A549 (cell line): Measurements from ENCODE around the gene WNT7B. TPM values are rescaled to one million over a fixed set of nuclear protein-coding genes. Genes with fewer than 3 reads are reported as not detected.

Source experiments
- ATAC-seq, 2 experiments: fragments of 200-7000 bp in 1 of 2; fragments of >200 bp in 1 of 2; cut with Nextera tagmentation in 1 of 2; cut with Tn5 transposase in 1 of 2; 3 replicates each; pipeline versions ENCODE4 v1.8.0 to v1.9.1; 2018 to 2020; ENCODE audit warnings: mild to moderate bottlenecking in 1 of 2, moderate library complexity in 1 of 2
- CTCF ChIA-PET: fragments of 300-600 bp; sonication (Branson Sonifier 250); formaldehyde crosslinking; extraction: SDS; loops from one replicate; lab custom pipeline; 2021; ENCODE audit warnings: antibody characterized with exemption, inconsistent platforms; lab: Yijun Ruan, JAX
- POLR2A ChIA-PET: fragments of 350-600 bp; formaldehyde crosslinking; extraction: SDS; loops from one replicate; lab custom pipeline; 2021; ENCODE audit warnings: antibody characterized with exemption, inconsistent platforms; lab: Yijun Ruan, JAX
- DNase-seq, 2 experiments: peaks; one replicate each; pipeline versions ENCODE4 v3.0.0 to v3.0.0-alpha.2; 2011 to 2016; ENCODE audit warnings: low read depth in 1 of 2, low spot score in 1 of 2
- FAIRE-seq: peaks from 2 replicates; lab custom pipeline; 2011; peaks lifted over from hg19 to GRCh38; lab: Jason Lieb, UNC
- H3K27ac ChIP-seq, 2 experiments: fragments of >200 bp; sonication (Bioruptor Twin); formaldehyde crosslinking; 3 replicates each; pipeline ENCODE4 v1.5.1; 2016 to 2017
- H3K4me1 ChIP-seq: fragments of >200 bp; sonication (Bioruptor Twin); formaldehyde crosslinking; 3 replicates; pipeline ENCODE4 v1.6.1; 2016
- H3K4me2 ChIP-seq: fragments of >200 bp; sonication (Bioruptor Twin); formaldehyde crosslinking; 3 replicates; pipeline ENCODE4 v1.6.1; 2016
- H3K4me3 ChIP-seq: fragments of >200 bp; sonication (Bioruptor Twin); formaldehyde crosslinking; 3 replicates; pipeline ENCODE4 v1.5.1; 2016
- H3K9me3 ChIP-seq: fragments of >200 bp; sonication (Bioruptor Twin); formaldehyde crosslinking; 3 replicates; pipeline ENCODE4 v1.6.1; 2016
- BHLHE40 ChIP-seq: IDR thresholded peaks from 2 replicates; pipeline ENCODE4 v1.6.1; 2012; ENCODE audit warnings: low read depth, low read length, inconsistent platforms
- CBX2 ChIP-seq: fragments of 200-600 bp; sonication (generic); IDR thresholded peaks from 2 replicates; pipeline ENCODE4 v1.6.1; 2016; ENCODE audit warnings: low read depth, mild to moderate bottlenecking, borderline replicate concordance
- CBX8 ChIP-seq: fragments of 200-600 bp; sonication (generic); IDR thresholded peaks from 2 replicates; pipeline ENCODE4 v1.6.1; 2016
- CEBPB ChIP-seq, 2 experiments: fragments of >200 bp in 1 of 2; sonication (Bioruptor Twin) in 1 of 2; formaldehyde crosslinking in 1 of 2; IDR thresholded peaks; 2 replicates each; pipeline ENCODE4 v1.6.1; 2012 to 2016
- CHD4 ChIP-seq: fragments of 200-600 bp; sonication (generic); IDR thresholded peaks from 2 replicates; pipeline ENCODE4 v1.6.1; 2016; ENCODE audit warnings: antibody characterized with exemption, mild to moderate bottlenecking, borderline replicate concordance
- CTCF ChIP-seq: fragments of >200 bp; sonication (Bioruptor Twin); formaldehyde crosslinking; IDR thresholded peaks from 3 replicates; pipeline ENCODE4 v1.5.1; 2016
- E2F6 ChIP-seq: IDR thresholded peaks from 2 replicates; pipeline ENCODE4 v1.6.1; 2012; ENCODE audit warnings: low read depth, borderline replicate concordance
- EHMT2 ChIP-seq: fragments of 200-600 bp; sonication (generic); IDR thresholded peaks from 2 replicates; pipeline ENCODE4 v1.6.1; 2016; ENCODE audit warnings: antibody characterized with exemption, low read depth, mild to moderate bottlenecking, moderate library complexity
- ELK1 ChIP-seq: fragments of 150-350 bp; IDR thresholded peaks from 2 replicates; pipeline ENCODE4 v1.6.1; 2014; ENCODE audit warnings: low read depth, mild to moderate bottlenecking, low read length
- ESRRA ChIP-seq: fragments of 150-350 bp; IDR thresholded peaks from 2 replicates; pipeline ENCODE4 v1.6.1; 2014; ENCODE audit warnings: mild to moderate bottlenecking, low read length, borderline replicate concordance
- FOSL2 ChIP-seq, 2 experiments: fragments of 450-650 bp in 1 of 2; fragments of >200 bp in 1 of 2; sonication (Bioruptor Twin) in 1 of 2; formaldehyde crosslinking; IDR thresholded peaks; 2 replicates each; pipeline versions ENCODE4 v1.5.0 to v1.6.1; 2016 to 2020; ENCODE audit warnings: mild to moderate bottlenecking in 1 of 2, moderate library complexity in 1 of 2
- FOXS1 ChIP-seq: fragments of 250-450 bp; sonication (Bioruptor Pico); IDR thresholded peaks from 2 replicates; pipeline ENCODE4 v1.5.0; 2020; ENCODE audit warnings: mild to moderate bottlenecking, moderate library complexity
- GATA3 ChIP-seq: IDR thresholded peaks from 2 replicates; pipeline ENCODE4 v1.6.1; 2012; ENCODE audit warnings: borderline replicate concordance
- HES2 ChIP-seq: fragments of >200 bp; sonication (Bioruptor Twin); formaldehyde crosslinking; IDR thresholded peaks from 2 replicates; pipeline ENCODE4 v1.6.1; 2016
- HEYL ChIP-seq: fragments of 250-450 bp; sonication (Bioruptor Pico); IDR thresholded peaks from 2 replicates; pipeline ENCODE4 v1.8.0; 2021; ENCODE audit warnings: mild to moderate bottlenecking, moderate library complexity
- HOXB13 ChIP-seq: fragments of 250-450 bp; sonication (Bioruptor Pico); IDR thresholded peaks from 2 replicates; pipeline ENCODE4 v1.5.0; 2020; ENCODE audit warnings: low read depth, mild to moderate bottlenecking, moderate library complexity
- HOXB5 ChIP-seq: fragments of 250-450 bp; sonication (Bioruptor Pico); IDR thresholded peaks from 2 replicates; pipeline ENCODE4 v1.5.0; 2020; ENCODE audit warnings: mild to moderate bottlenecking, moderate library complexity
- JUNB ChIP-seq: fragments of >200 bp; sonication (Bioruptor Twin); formaldehyde crosslinking; IDR thresholded peaks from 2 replicates; pipeline ENCODE4 v1.6.1; 2016
- KDM1A ChIP-seq: fragments of 200-600 bp; sonication (generic); IDR thresholded peaks from 2 replicates; pipeline ENCODE4 v1.6.1; 2016; ENCODE audit warnings: low read depth, mild to moderate bottlenecking
- MAFK ChIP-seq: fragments of 450-650 bp; IDR thresholded peaks from 2 replicates; pipeline ENCODE4 v1.6.1; 2014; ENCODE audit not compliant: partially characterized antibody
- MAX ChIP-seq: IDR thresholded peaks from 2 replicates; pipeline ENCODE4 v1.6.1; 2012
- MYC ChIP-seq: IDR thresholded peaks from 2 replicates; pipeline ENCODE4 v1.6.1; 2012; ENCODE audit warnings: mild to moderate bottlenecking, inconsistent platforms, low read length, improper control_type of control experiment, borderline replicate concordance
- NR3C1 ChIP-seq: fragments of >200 bp; sonication (Bioruptor Twin); formaldehyde crosslinking; IDR thresholded peaks from 3 replicates; pipeline ENCODE4 v1.6.1; 2017
- POLR2A ChIP-seq: IDR thresholded peaks from 2 replicates; pipeline ENCODE4 v1.6.1; 2012; ENCODE audit warnings: mild to moderate bottlenecking, low read length
- RFX5 ChIP-seq: fragments of 450-650 bp; IDR thresholded peaks from 2 replicates; pipeline ENCODE4 v1.7.1; 2014; ENCODE audit warnings: antibody characterized with exemption, mild to moderate bottlenecking, moderate library complexity
- SMC3 ChIP-seq: fragments of >200 bp; sonication (Bioruptor Twin); formaldehyde crosslinking; IDR thresholded peaks from 3 replicates; pipeline ENCODE4 v1.6.1; 2018; ENCODE audit warnings: inconsistent platforms
- TFCP2L1 ChIP-seq: fragments of 250-450 bp; sonication (Bioruptor Pico); IDR thresholded peaks from 2 replicates; pipeline ENCODE4 v1.5.0; 2021; ENCODE audit warnings: mild to moderate bottlenecking
- TP53 ChIP-seq: fragments of 250-450 bp; sonication (Bioruptor Pico); IDR thresholded peaks from 2 replicates; pipeline ENCODE4 v1.5.0; 2021; ENCODE audit warnings: mild to moderate bottlenecking, moderate library complexity
- USF2 ChIP-seq: fragments of 450-650 bp; IDR thresholded peaks from 2 replicates; pipeline ENCODE4 v1.6.1; 2014; ENCODE audit warnings: antibody characterized with exemption
- ZC3H11A ChIP-seq: fragments of 450-650 bp; IDR thresholded peaks from 2 replicates; pipeline ENCODE4 v1.6.1; 2014; ENCODE audit warnings: antibody characterized with exemption, mild to moderate bottlenecking
- ZFP36 ChIP-seq: fragments of 450-650 bp; IDR thresholded peaks from 2 replicates; pipeline ENCODE4 v1.6.1; 2014; ENCODE audit warnings: borderline replicate concordance; ENCODE audit not compliant: partially characterized antibody
- WGBS: methylation state at CpG from one replicate; pipeline ENCODE4 v1.1.6; 2017; ENCODE audit errors: missing lambda C conversion rate; 5-methylcytosine and 5-hydroxymethylcytosine counted together
- polyA plus RNA-seq, 4 experiments: library from polyadenylated mRNA; depleted of rRNA in 3 of 4; stranded (reverse); fragments of >200 nt; fragmentation: RNase III in 1 of 4; extraction: RNeasy Plus Mini Kit Qiagen cat#74134 plus additional on column Dnase treatment in 1 of 4; gene quantifications; 2 replicates in 3 of 4; 3 replicates in 1 of 4; pipeline ENCODE4 v1.2.3, GENCODE V29; 2011 to 2017

WNT7B gene
- polyA plus RNA-seq, 2 of the 4 experiments (the other 2 are of a cell fraction), result 16.9 to 80.8 TPM

- Histone ChIP-seq H3K4me2 (no peak overlapping the region), H3K27ac (peak overlapping the region in 1 of 2 experiments; percentile 92; a peak in 3 of 6 replicates), H3K4me3 (no peak overlapping the region), H3K9me3 (no peaks in the 10 kb centered on the region), H3K4me1 (peaks cover 85% of the 10 kb centered on the region)
- ATAC-seq (no peak), FAIRE-seq (no peak), DNase-seq (no peak)
- POLR2A ChIA-PET, result no interaction called here
- WGBS, result 97% methylated on average over 37 of the region's 38 CpGs
- CTCF ChIA-PET, result no interaction called here
- TF ChIP-seq TFCP2L1, result no peak
- TF ChIP-seq HEYL (CRISPR knock-in tag), result no peak
- TF ChIP-seq FOSL2 (IDR thresholded peaks at IDR 0.05), result no peak
- TF ChIP-seq FOSL2 (CRISPR knock-in tag; IDR thresholded peaks at IDR 0.05), result no peak
- TF ChIP-seq HOXB5, result no peak
- TF ChIP-seq CTCF, result no peak
- no peak for TF ChIP-seq NR3C1
- no peak for TF ChIP-seq BHLHE40
- TF ChIP-seq MAX, result no peak
- no peak for TF ChIP-seq SMC3
- TF ChIP-seq CBX2, result no peak
- TF ChIP-seq FOXS1 (CRISPR knock-in tag), result no peak
- TF ChIP-seq RFX5, result no peak
- no peak for TF ChIP-seq ESRRA
- no peak for TF ChIP-seq KDM1A
- TF ChIP-seq E2F6, result no peak
- no peak for TF ChIP-seq CHD4
Measured at GRCh38 chr22:45931042-45931441, 45.9 kb downstream of the WNT7B start.

GRCh38 chr22:45930324-45930723 is 46.6 kb downstream of the WNT7B start:
- Histone ChIP-seq H3K9me3 (no peaks in the 10 kb centered on the region), H3K4me2 (no peak overlapping the region), H3K4me3 (no peak overlapping the region), H3K27ac (peak overlapping the region in 1 of 2 experiments; percentile 92; a peak in 3 of 6 replicates), H3K4me1 (peaks cover 85% of the 10 kb centered on the region)
- DNase-seq (no peak), ATAC-seq (no peak), FAIRE-seq (no peak)
- no peak for TF ChIP-seq RFX5
- no peak for TF ChIP-seq GATA3
- no peak for TF ChIP-seq MYC
- 96% methylated on average over 6 of the region's 14 CpGs for WGBS
- POLR2A ChIA-PET, result no interaction called here
- CTCF ChIA-PET, result no interaction called here

GRCh38 chr22:45929649-45930048 is 47.3 kb downstream of the WNT7B start:
- POLR2A ChIA-PET, result no interaction called here
- Histone ChIP-seq H3K4me1 (peaks cover 85% of the 10 kb centered on the region), H3K9me3 (no peaks in the 10 kb centered on the region), H3K27ac (peak overlapping the region in 1 of 2 experiments; percentile 92; a peak in 1 of 6 replicates), H3K4me3 (no peak overlapping the region), H3K4me2 (no peak overlapping the region)
- WGBS, result 100% methylated on average over 4 of the region's 4 CpGs
- CTCF ChIA-PET, result no interaction called here
- ATAC-seq (no peak), DNase-seq (no peak), FAIRE-seq (no peak)
- TF ChIP-seq ELK1, result no peak
- no peak for TF ChIP-seq MAFK
- TF ChIP-seq USF2, result no peak
- TF ChIP-seq CBX8, result no peak
- TF ChIP-seq TFCP2L1, result no peak
- no peak for TF ChIP-seq ZC3H11A
- no peak for TF ChIP-seq EHMT2
- TF ChIP-seq HOXB13 (CRISPR knock-in tag), result no peak
- no peak for TF ChIP-seq HES2
- no peak for TF ChIP-seq BHLHE40
- no peak for TF ChIP-seq ZFP36
- TF ChIP-seq TP53 (CRISPR knock-in tag), result no peak
- no peak for TF ChIP-seq JUNB
- no peak for TF ChIP-seq HEYL (CRISPR knock-in tag)
- TF ChIP-seq CTCF, result no peak
- TF ChIP-seq CEBPB (IDR thresholded peaks at IDR 0.05), result no peak
- no peak for TF ChIP-seq POLR2A
